SU-DHL-6 (cell line): ENCODE data around the gene PSPN.

Experiments
- H2AFZ ChIP-seq: fragments of 200-600 bp; sonication (generic); 2 replicates; pipeline ENCODE4 v1.6.1; 2014; ENCODE audit warnings: low read depth, mild to moderate bottlenecking, moderate library complexity, mixed read lengths, antibody characterized with exemption, low read length; ENCODE audit not compliant: severe bottlenecking
- H3F3A ChIP-seq: fragments of 200-600 bp; shearing (Covaris generic); 2 replicates; pipeline ENCODE4 v1.6.0; 2016; ENCODE audit warnings: antibody characterized with exemption, mild to moderate bottlenecking; ENCODE audit not compliant: insufficient read depth
- H3K27ac ChIP-seq: fragments of 200-600 bp; sonication (generic); 2 replicates; pipeline ENCODE4 v1.5.1; 2016; ENCODE audit warnings: low read depth, mild to moderate bottlenecking, low read length, moderate library complexity, mixed read lengths
- H3K27me3 ChIP-seq: fragments of 200-600 bp; sonication (generic), shearing (Covaris generic); 2 replicates; pipeline ENCODE4 v1.6.0; 2014; ENCODE audit warnings: mild to moderate bottlenecking, low read length
- H3K36me3 ChIP-seq: fragments of 200-600 bp; sonication (generic); 2 replicates; pipeline ENCODE4 v1.6.1; 2014; ENCODE audit warnings: mild to moderate bottlenecking, low read length, mixed read lengths
- H3K4me2 ChIP-seq: fragments of 300-600, 200-600 bp; shearing (Covaris generic), sonication (generic); 2 replicates; pipeline ENCODE4 v1.6.0; 2014; ENCODE audit warnings: low read length, low read depth, mild to moderate bottlenecking; ENCODE audit not compliant: poor library complexity, severe bottlenecking
- H3K4me3 ChIP-seq: fragments of 200-600 bp; sonication (generic); 2 replicates; pipeline ENCODE4 v1.5.1; 2014; ENCODE audit warnings: antibody characterized with exemption, low read length, mild to moderate bottlenecking, mixed read lengths; ENCODE audit not compliant: insufficient read depth, poor library complexity, severe bottlenecking
- H3K79me2 ChIP-seq: fragments of 200-600 bp; sonication (generic); 2 replicates; pipeline ENCODE4 v1.6.1; 2014; ENCODE audit warnings: mild to moderate bottlenecking, low read length, moderate library complexity; ENCODE audit not compliant: insufficient read depth
- H3K9ac ChIP-seq: fragments of 200-600 bp; sonication (generic); 2 replicates; pipeline ENCODE4 v1.7.0; 2014; ENCODE audit warnings: mild to moderate bottlenecking, low read length
- H3K9me2 ChIP-seq: fragments of 200-600 bp; sonication (generic); replicated peaks from 2 replicates; pipeline ENCODE4 v1.6.1; 2014; ENCODE audit warnings: low read length; ENCODE audit not compliant: insufficient read depth
- H3K9me3 ChIP-seq: fragments of 200-600 bp; sonication (generic); 2 replicates; pipeline ENCODE4 v1.6.1; 2014; ENCODE audit warnings: low read length, mixed read lengths; ENCODE audit not compliant: insufficient read depth
- H4K20me1 ChIP-seq: fragments of 200-600 bp; sonication (generic); 2 replicates; pipeline ENCODE4 v1.6.1; 2014; ENCODE audit warnings: low read depth, mild to moderate bottlenecking, antibody characterized with exemption, low read length, moderate library complexity, mixed read lengths
- CTCF ChIP-seq: fragments of 200-600 bp; sonication (generic); IDR thresholded peaks from one replicate; pipeline ENCODE4 v1.5.1; 2017; ENCODE audit warnings: antibody characterized with exemption, mild to moderate bottlenecking, low read length, moderate library complexity; ENCODE audit not compliant: insufficient read depth, poor library complexity, severe bottlenecking
- EZH2phosphoT487 ChIP-seq: fragments of 200-600 bp; sonication (generic), shearing (Covaris generic); conservative IDR thresholded peaks from 2 replicates; pipeline ENCODE4 v1.6.1; 2018; ENCODE audit warnings: mild to moderate bottlenecking, antibody characterized with exemption, low read length, moderate library complexity, mixed read lengths

PSPN gene

GRCh38 chr19:6393074-6393982, 17.6 kb upstream of the PSPN start, which contains the start of gene GTF2F1:
Gene GTF2F1 (minus strand): TSS chr19:6393164. CDS start chr19:6392995, 169 bp downstream.
- H3K36me3 ChIP-seq = no peaks in the 10 kb centered on the region
- H3K4me3 ChIP-seq = peak within 1 kb of the TSS; percentile 74

GRCh38 chr19:6392221-6393073, 16.7 kb upstream of the PSPN start:
- TF ChIP-seq EZH2phosphoT487 = no peak
- no peak for TF ChIP-seq CTCF

More at GRCh38 chr19:6393074-6393982, 17.6 kb upstream of the PSPN start, which contains the start of gene GTF2F1:
- TF ChIP-seq EZH2phosphoT487 (no peak), CTCF (no peak)
- H4K20me1 ChIP-seq = no peaks in the 10 kb centered on the region
- peak within 1 kb of the TSS; percentile 11; the same call in 1 of the 2 replicates for H3K27ac ChIP-seq
- H3K79me2 ChIP-seq = peaks cover 14% of the 10 kb centered on the region
- H3F3A ChIP-seq = peaks cover 4% of the 10 kb centered on the region; the same call in 1 of the 2 replicates
- peak within 1 kb of the TSS; percentile 95 for H3K4me2 ChIP-seq
- peak within 1 kb of the TSS; percentile 98 for H2AFZ ChIP-seq
- H3K9me3 ChIP-seq = no peaks in the 10 kb centered on the region
- H3K9me2 ChIP-seq = no peaks in the 10 kb centered on the region
- peak within 1 kb of the TSS; percentile 79 for H3K9ac ChIP-seq
- no peaks in the 10 kb centered on the region for H3K27me3 ChIP-seq

GRCh38 chr19:6387372-6387771, 11.6 kb upstream of the PSPN start:
- H3K4me2 ChIP-seq = no peak overlapping the region
- no peak overlapping the region for H2AFZ ChIP-seq
- H4K20me1 ChIP-seq = no peaks in the 10 kb centered on the region
- no peaks in the 10 kb centered on the region for H3K9me2 ChIP-seq
- H3F3A ChIP-seq = no peaks in the 10 kb centered on the region
- no peak overlapping the region for H3K27ac ChIP-seq
- H3K79me2 ChIP-seq = peaks cover 8% of the 10 kb centered on the region
- H3K9ac ChIP-seq = no peak overlapping the region
- H3K4me3 ChIP-seq = no peak overlapping the region
- no peaks in the 10 kb centered on the region for H3K9me3 ChIP-seq
- TF ChIP-seq CTCF (no peak), EZH2phosphoT487 (no peak)
- H3K36me3 ChIP-seq = no peaks in the 10 kb centered on the region
- no peaks in the 10 kb centered on the region for H3K27me3 ChIP-seq

More at GRCh38 chr19:6392221-6393073, 16.7 kb upstream of the PSPN start:
- no peaks in the 10 kb centered on the region for H3K9me2 ChIP-seq
- peaks cover 4% of the 10 kb centered on the region; the same call in 1 of the 2 replicates for H3F3A ChIP-seq
- H4K20me1 ChIP-seq = no peaks in the 10 kb centered on the region
- H2AFZ ChIP-seq = peak overlapping the region; percentile 98
- H3K4me2 ChIP-seq = peak overlapping the region; percentile 95
- peaks cover 14% of the 10 kb centered on the region for H3K79me2 ChIP-seq
- H3K36me3 ChIP-seq = no peaks in the 10 kb centered on the region
- peak overlapping the region; percentile 74 for H3K4me3 ChIP-seq
- no peaks in the 10 kb centered on the region for H3K27me3 ChIP-seq
- H3K9me3 ChIP-seq = no peaks in the 10 kb centered on the region
- H3K27ac ChIP-seq = 0 out of 2 replicates have a peak overlapping the region, but pooled peaks have one; percentile 11
- peak overlapping the region; percentile 79 for H3K9ac ChIP-seq
